Liver (tissue), 9 donors: Measurements from ENCODE around the gene PAAF1. TPM values are rescaled to one million over a fixed set of nuclear protein-coding genes. Genes with fewer than 3 reads are reported as not detected.

ENCODE experiments used
- DNase-seq: peaks from one replicate; pipeline ENCODE4 v3.0.0-alpha.2; 2017; ENCODE audit warnings: low spot score
- H3K27ac ChIP-seq, 2 donors: one replicate each; pipeline ENCODE4 v1.7.0; 2013; ENCODE audit warnings: inconsistent platforms in 2 of 2, low read length in 2 of 2, control low read depth in 1 of 2, low read depth in 1 of 2, mild to moderate bottlenecking in 1 of 2
- H3K27me3 ChIP-seq, 4 donors: one replicate each; pipeline versions ENCODE4 v1.6.1 to v1.7.0; 2013; ENCODE audit warnings: low read length in 3 of 4, inconsistent platforms in 1 of 4, mild to moderate bottlenecking in 1 of 4, moderate library complexity in 1 of 4; ENCODE audit not compliant: control insufficient read depth in 4 of 4, insufficient read depth in 4 of 4
- H3K36me3 ChIP-seq, 4 donors: one replicate each; pipeline versions ENCODE4 v1.6.1 to v1.7.0; 2013; ENCODE audit warnings: low read length in 3 of 4, mild to moderate bottlenecking in 3 of 4, low read depth in 1 of 4, moderate library complexity in 1 of 4; ENCODE audit not compliant: control insufficient read depth in 4 of 4, insufficient read depth in 3 of 4
- H3K4me1 ChIP-seq, 4 donors: one replicate each; pipeline versions ENCODE4 v1.6.1 to v1.7.0; 2013; ENCODE audit warnings: low read length in 3 of 4, mild to moderate bottlenecking in 3 of 4, moderate library complexity in 1 of 4; ENCODE audit not compliant: control insufficient read depth in 4 of 4, insufficient read depth in 4 of 4
- H3K4me3 ChIP-seq, 3 donors: one replicate each; pipeline versions ENCODE4 v1.6.1 to v1.7.0; 2013; ENCODE audit warnings: low read length in 3 of 3, control low read depth in 1 of 3, low read depth in 1 of 3, mild to moderate bottlenecking in 1 of 3
- H3K9ac ChIP-seq, 2 donors: one replicate each; pipeline ENCODE4 v1.7.0; 2013; ENCODE audit warnings: low read length in 2 of 2, mild to moderate bottlenecking in 2 of 2, moderate library complexity in 2 of 2, control low read depth in 1 of 2, low read depth in 1 of 2
- H3K9me3 ChIP-seq, 4 donors: one replicate each; pipeline versions ENCODE4 v1.6.1 to v1.7.0; 2013; ENCODE audit warnings: low read length in 3 of 4; ENCODE audit not compliant: control insufficient read depth in 4 of 4
- EGR1 ChIP-seq, 2 donors: IDR thresholded peaks; 2 replicates each; pipeline ENCODE4 v1.6.1; 2016 to 2018; ENCODE audit warnings: antibody characterized with exemption in 2 of 2, low read depth in 2 of 2
- FOXA1 ChIP-seq: IDR thresholded peaks from 2 replicates; pipeline ENCODE4 v1.6.1; 2016; ENCODE audit warnings: antibody characterized with exemption
- FOXA2 ChIP-seq: IDR thresholded peaks from 2 replicates; pipeline ENCODE4 v1.6.1; 2016; ENCODE audit warnings: antibody characterized with exemption
- GABPA ChIP-seq, 2 donors: IDR thresholded peaks in 1 of 2; conservative IDR thresholded peaks in 1 of 2; 2 replicates each; pipeline ENCODE4 v1.6.1; 2016; ENCODE audit warnings: antibody characterized with exemption in 2 of 2, mild to moderate bottlenecking in 1 of 2, moderate library complexity in 1 of 2
- HNF4A ChIP-seq, 2 donors: conservative IDR thresholded peaks; 2 replicates each; pipeline ENCODE4 v1.6.1; 2016; ENCODE audit warnings: antibody characterized with exemption in 2 of 2, mild to moderate bottlenecking in 2 of 2
- HNF4G ChIP-seq: IDR thresholded peaks from 2 replicates; pipeline ENCODE4 v1.6.1; 2016; ENCODE audit warnings: antibody characterized with exemption
- JUND ChIP-seq, 2 donors: IDR thresholded peaks; 2 replicates each; pipeline ENCODE4 v1.6.1; 2016; ENCODE audit warnings: antibody characterized with exemption in 2 of 2
- NR2F2 ChIP-seq: IDR thresholded peaks from 2 replicates; pipeline ENCODE4 v1.6.1; 2016; ENCODE audit warnings: antibody characterized with exemption
- RAD21 ChIP-seq, 2 donors: IDR thresholded peaks; 2 replicates each; pipeline ENCODE4 v1.6.1; 2016; ENCODE audit warnings: antibody characterized with exemption in 2 of 2, mild to moderate bottlenecking in 2 of 2
- RXRA ChIP-seq, 2 donors: IDR thresholded peaks; 2 replicates each; pipeline ENCODE4 v1.6.1; 2017 to 2018; ENCODE audit warnings: antibody characterized with exemption in 2 of 2, mild to moderate bottlenecking in 1 of 2
- SP1 ChIP-seq: IDR thresholded peaks from 2 replicates; pipeline ENCODE4 v1.6.1; 2018; ENCODE audit warnings: antibody characterized with exemption, mild to moderate bottlenecking
- TAF1 ChIP-seq: conservative IDR thresholded peaks from 2 replicates; pipeline ENCODE4 v1.6.1; 2016; ENCODE audit warnings: antibody characterized with exemption, mild to moderate bottlenecking
- YY1 ChIP-seq: IDR thresholded peaks from 2 replicates; pipeline ENCODE4 v1.6.1; 2016; ENCODE audit warnings: antibody characterized with exemption, mild to moderate bottlenecking
- WGBS: extraction: QIAGEN DNeasy Blood & Tissue Kit; methylation state at CpG from one replicate; pipeline ENCODE4 v1.1.7; 2013; 5-methylcytosine and 5-hydroxymethylcytosine counted together
- polyA plus RNA-seq, 2 donors: library from polyadenylated mRNA; stranded (reverse) in 1 of 2; unstranded in 1 of 2; fragments of 200-250 nt in 1 of 2; fragments of >200 nt in 1 of 2; fragmentation: Nextera tagmentation in 1 of 2; extraction: Ambion mirVana in 1 of 2; gene quantifications; one replicate each; pipeline versions ENCODE4 v1.2.1 to v1.2.3, GENCODE V29; 2013 to 2015
- total RNA-seq, 2 donors: library from RNA; depleted of rRNA; stranded (reverse); fragments of >200 nt; gene quantifications; one replicate each; pipeline ENCODE4 v1.2.3, GENCODE V29; 2014
- TF ChIP-seq, protein P1 (sequence below): IDR thresholded peaks from 2 replicates; pipeline ENCODE4 v1.6.1; 2016; ENCODE audit warnings: antibody characterized with exemption
- TF ChIP-seq, protein P2 (sequence below): IDR thresholded peaks from 2 replicates; pipeline ENCODE4 v1.6.1; 2016; ENCODE audit warnings: antibody characterized with exemption
- TF ChIP-seq, protein P3 (sequence below): IDR thresholded peaks from 2 replicates; pipeline ENCODE4 v1.6.1; 2016; ENCODE audit warnings: antibody characterized with exemption
- TF ChIP-seq, protein P4 (sequence below): fragments of 150-350 bp; IDR thresholded peaks from 2 replicates; pipeline ENCODE4 v1.5.1; 2017; ENCODE audit warnings: improper control_type of control experiment, low read depth, low read length; ENCODE audit not compliant: missing input control
- TF ChIP-seq, protein P5 (sequence below): IDR thresholded peaks from 2 replicates; pipeline ENCODE4 v1.6.1; 2016; ENCODE audit warnings: antibody characterized with exemption, mild to moderate bottlenecking
- donor health status: healthy.
- donor health status: healthy.
- donor health status: healthy.
- donor health status: healthy.
- donor health status: healthy.

The PAAF1 gene
- total and polyA plus RNA-seq, 4 donors, result 5.3 to 10.4 (median 8.3) TPM

DNA sequence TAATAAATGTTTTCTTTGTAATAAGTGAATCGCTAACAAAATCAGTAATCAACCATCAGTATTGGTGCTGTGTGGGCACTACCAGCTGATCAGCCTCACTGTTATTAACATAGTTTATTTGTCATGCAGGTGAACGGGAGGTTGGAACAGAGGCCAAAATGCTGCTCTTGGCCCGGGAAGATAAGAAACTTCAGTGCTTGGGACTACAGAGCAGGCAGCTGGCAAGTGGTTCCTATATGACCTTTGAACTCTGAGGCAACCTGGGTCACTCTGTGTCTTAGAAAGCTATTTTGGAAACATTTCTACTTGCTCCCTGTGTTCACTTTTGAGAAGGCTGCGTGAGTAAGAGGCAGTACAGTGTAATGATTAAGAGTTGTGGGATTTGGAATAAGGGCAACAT, 37.5 kb downstream of the PAAF1 start:
- Histone ChIP-seq H3K9me3 (no peaks in the 10 kb centered on the region), H3K4me3 (no peak overlapping the region), H3K36me3 (peaks cover 4 to 54% (median 33%) of the 10 kb centered on the region in 4 donors), H3K9ac (no peak overlapping the region), H3K27ac (no peak overlapping the region), H3K27me3 (no peaks in the 10 kb centered on the region), H3K4me1 (peaks cover 0 to 6% (median 2%) of the 10 kb centered on the region in 4 donors)
- no peak for DNase-seq
- WGBS, result 59% methylated on average over 4 of the region's 4 CpGs
- no peak for TF ChIP-seq FOXA1
- TF ChIP-seq, protein P1, sequence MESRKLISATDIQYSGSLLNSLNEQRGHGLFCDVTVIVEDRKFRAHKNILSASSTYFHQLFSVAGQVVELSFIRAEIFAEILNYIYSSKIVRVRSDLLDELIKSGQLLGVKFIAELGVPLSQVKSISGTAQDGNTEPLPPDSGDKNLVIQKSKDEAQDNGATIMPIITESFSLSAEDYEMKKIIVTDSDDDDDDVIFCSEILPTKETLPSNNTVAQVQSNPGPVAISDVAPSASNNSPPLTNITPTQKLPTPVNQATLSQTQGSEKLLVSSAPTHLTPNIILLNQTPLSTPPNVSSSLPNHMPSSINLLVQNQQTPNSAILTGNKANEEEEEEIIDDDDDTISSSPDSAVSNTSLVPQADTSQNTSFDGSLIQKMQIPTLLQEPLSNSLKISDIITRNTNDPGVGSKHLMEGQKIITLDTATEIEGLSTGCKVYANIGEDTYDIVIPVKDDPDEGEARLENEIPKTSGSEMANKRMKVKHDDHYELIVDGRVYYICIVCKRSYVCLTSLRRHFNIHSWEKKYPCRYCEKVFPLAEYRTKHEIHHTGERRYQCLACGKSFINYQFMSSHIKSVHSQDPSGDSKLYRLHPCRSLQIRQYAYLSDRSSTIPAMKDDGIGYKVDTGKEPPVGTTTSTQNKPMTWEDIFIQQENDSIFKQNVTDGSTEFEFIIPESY, result no peak
- TF ChIP-seq HNF4A (conservative IDR thresholded peaks at IDR 0.05), result peak; percentile 31 to 56
- no peak for TF ChIP-seq EGR1 (IDR thresholded peaks at IDR 0.05; ENCODE audit: low read depth in 2 of 2)
- TF ChIP-seq TAF1, result no peak
- TF ChIP-seq RXRA (IDR thresholded peaks at IDR 0.05), result peak in 1 of 2 donors; percentile 11

DNA sequence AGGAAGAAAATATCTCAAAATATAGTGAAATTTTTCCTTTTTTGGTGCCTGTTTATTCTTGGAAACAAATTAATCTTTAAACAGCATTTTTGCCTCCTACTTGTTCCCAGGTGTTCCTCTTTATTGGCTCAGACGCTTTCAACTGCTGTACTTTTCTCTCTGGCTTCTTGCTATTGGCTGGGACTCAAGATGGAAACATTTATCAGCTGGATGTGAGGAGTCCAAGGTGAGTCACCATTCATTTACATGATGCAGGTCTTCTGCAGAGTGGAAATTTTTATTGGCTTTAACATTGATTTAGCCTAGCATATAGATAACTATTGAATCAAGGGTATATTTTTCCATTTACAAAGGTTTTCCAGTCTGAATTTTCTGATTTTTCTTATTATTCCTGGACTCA, 39.6 kb downstream of the PAAF1 start:
- DNase-seq, result no peak
- 53% methylated on average over 1 of the region's 1 CpG for whole genome bisulfite sequencing
- no peak overlapping the region for H3K9ac ChIP-seq
- H3K27me3 ChIP-seq, result no peaks in the 10 kb centered on the region
- TF ChIP-seq FOXA1 (no peak), JUND (IDR thresholded peaks at IDR 0.05) (no peak), FOXA2 (no peak), GABPA (IDR thresholded peaks at IDR 0.05 in 1 of 2, conservative IDR thresholded peaks at IDR 0.05 in 1 of 2) (no peak), SP1 (no peak), TAF1 (no peak), YY1 (no peak), RXRA (IDR thresholded peaks at IDR 0.05) (no peak), NR2F2 (no peak), RAD21 (IDR thresholded peaks at IDR 0.05) (no peak), HNF4G (no peak), EGR1 (IDR thresholded peaks at IDR 0.05; ENCODE audit: low read depth in 2 of 2) (no peak), HNF4A (conservative IDR thresholded peaks at IDR 0.05) (no peak)
- TF ChIP-seq, protein P2, sequence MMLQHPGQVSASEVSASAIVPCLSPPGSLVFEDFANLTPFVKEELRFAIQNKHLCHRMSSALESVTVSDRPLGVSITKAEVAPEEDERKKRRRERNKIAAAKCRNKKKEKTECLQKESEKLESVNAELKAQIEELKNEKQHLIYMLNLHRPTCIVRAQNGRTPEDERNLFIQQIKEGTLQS, result no peak
- TF ChIP-seq, protein P3, sequence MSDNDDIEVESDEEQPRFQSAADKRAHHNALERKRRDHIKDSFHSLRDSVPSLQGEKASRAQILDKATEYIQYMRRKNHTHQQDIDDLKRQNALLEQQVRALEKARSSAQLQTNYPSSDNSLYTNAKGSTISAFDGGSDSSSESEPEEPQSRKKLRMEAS, result no peak
- TF ChIP-seq, protein P4, sequence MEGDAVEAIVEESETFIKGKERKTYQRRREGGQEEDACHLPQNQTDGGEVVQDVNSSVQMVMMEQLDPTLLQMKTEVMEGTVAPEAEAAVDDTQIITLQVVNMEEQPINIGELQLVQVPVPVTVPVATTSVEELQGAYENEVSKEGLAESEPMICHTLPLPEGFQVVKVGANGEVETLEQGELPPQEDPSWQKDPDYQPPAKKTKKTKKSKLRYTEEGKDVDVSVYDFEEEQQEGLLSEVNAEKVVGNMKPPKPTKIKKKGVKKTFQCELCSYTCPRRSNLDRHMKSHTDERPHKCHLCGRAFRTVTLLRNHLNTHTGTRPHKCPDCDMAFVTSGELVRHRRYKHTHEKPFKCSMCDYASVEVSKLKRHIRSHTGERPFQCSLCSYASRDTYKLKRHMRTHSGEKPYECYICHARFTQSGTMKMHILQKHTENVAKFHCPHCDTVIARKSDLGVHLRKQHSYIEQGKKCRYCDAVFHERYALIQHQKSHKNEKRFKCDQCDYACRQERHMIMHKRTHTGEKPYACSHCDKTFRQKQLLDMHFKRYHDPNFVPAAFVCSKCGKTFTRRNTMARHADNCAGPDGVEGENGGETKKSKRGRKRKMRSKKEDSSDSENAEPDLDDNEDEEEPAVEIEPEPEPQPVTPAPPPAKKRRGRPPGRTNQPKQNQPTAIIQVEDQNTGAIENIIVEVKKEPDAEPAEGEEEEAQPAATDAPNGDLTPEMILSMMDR, result no peak
- TF ChIP-seq, protein P1, result no peak
- TF ChIP-seq, protein P5, sequence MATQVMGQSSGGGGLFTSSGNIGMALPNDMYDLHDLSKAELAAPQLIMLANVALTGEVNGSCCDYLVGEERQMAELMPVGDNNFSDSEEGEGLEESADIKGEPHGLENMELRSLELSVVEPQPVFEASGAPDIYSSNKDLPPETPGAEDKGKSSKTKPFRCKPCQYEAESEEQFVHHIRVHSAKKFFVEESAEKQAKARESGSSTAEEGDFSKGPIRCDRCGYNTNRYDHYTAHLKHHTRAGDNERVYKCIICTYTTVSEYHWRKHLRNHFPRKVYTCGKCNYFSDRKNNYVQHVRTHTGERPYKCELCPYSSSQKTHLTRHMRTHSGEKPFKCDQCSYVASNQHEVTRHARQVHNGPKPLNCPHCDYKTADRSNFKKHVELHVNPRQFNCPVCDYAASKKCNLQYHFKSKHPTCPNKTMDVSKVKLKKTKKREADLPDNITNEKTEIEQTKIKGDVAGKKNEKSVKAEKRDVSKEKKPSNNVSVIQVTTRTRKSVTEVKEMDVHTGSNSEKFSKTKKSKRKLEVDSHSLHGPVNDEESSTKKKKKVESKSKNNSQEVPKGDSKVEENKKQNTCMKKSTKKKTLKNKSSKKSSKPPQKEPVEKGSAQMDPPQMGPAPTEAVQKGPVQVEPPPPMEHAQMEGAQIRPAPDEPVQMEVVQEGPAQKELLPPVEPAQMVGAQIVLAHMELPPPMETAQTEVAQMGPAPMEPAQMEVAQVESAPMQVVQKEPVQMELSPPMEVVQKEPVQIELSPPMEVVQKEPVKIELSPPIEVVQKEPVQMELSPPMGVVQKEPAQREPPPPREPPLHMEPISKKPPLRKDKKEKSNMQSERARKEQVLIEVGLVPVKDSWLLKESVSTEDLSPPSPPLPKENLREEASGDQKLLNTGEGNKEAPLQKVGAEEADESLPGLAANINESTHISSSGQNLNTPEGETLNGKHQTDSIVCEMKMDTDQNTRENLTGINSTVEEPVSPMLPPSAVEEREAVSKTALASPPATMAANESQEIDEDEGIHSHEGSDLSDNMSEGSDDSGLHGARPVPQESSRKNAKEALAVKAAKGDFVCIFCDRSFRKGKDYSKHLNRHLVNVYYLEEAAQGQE, result no peak
- peaks cover 4 to 51% (median 33%) of the 10 kb centered on the region in 4 donors for H3K36me3 ChIP-seq
- no peaks in the 10 kb centered on the region for H3K9me3 ChIP-seq
- H3K4me3 ChIP-seq, result no peak overlapping the region
- H3K4me1 ChIP-seq, result peaks cover 0 to 6% (median 2%) of the 10 kb centered on the region in 4 donors
- H3K27ac ChIP-seq, result no peak overlapping the region
